AG04449 (cell line): ENCODE results near the gene ENDOG.
"Not testable (repeated sequence)": the region's sequence is repeated elsewhere in the genome, so short reads cannot be mapped to it uniquely, and the experiment has no call there.

ENCODE experiments used
- CTCF ChIA-PET: fragments of 350-600 bp; formaldehyde crosslinking; extraction: SDS; loops from one replicate; lab custom pipeline; 2021; ENCODE audit warnings: antibody characterized with exemption; lab: Yijun Ruan, JAX
- POLR2A ChIA-PET: fragments of 400-600, 350-600 bp; formaldehyde crosslinking; extraction: SDS; loops from one replicate; lab custom pipeline; 2020; ENCODE audit warnings: antibody characterized with exemption, inconsistent platforms; lab: Yijun Ruan, JAX
- DNase-seq: peaks from one replicate; pipeline ENCODE4 v3.0.0-alpha.2; 2010; ENCODE audit warnings: low read depth, low spot score
- H3K4me3 ChIP-seq: 2 replicates; pipeline ENCODE4 v1.5.1; 2011; ENCODE audit warnings: low read depth, mild to moderate bottlenecking, control low read depth, low read length
- CTCF ChIP-seq: IDR thresholded peaks from one replicate; pipeline ENCODE4 v1.5.1; 2011; ENCODE audit warnings: mild to moderate bottlenecking, moderate library complexity, low read length, control low read depth, inconsistent platforms; ENCODE audit not compliant: insufficient read depth; ENCODE audit errors: missing control alignments

The ENDOG gene

DNA sequence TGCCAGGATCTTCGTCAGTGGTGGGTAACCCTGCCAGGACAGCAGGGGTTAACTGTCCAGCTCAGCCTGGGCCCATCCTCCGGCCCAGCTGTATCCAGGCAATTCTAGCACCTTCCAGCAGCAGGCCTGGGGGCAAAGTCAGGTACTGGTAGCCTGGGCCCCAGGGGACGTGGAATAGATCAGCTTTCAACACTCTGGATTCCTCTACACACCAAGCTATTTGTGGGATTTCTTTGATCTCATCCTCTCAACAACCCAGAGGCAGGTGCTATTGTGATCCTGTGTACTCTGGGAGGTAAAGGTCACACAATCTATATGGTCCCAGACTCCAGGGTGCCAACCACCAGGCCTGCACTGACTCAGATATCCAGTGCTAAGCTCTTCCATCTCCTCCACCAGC is 20.0 kb downstream of the ENDOG start:
- no peak overlapping the region for H3K4me3 ChIP-seq
- POLR2A ChIA-PET, result interaction anchor here (0.9 kb wide), 1 partner anchor 20 kb away, joined by 3 read pairs; the partner anchor contains the start of gene ENDOG
- CTCF ChIA-PET, result interaction anchor here (1.0 to 3.6 kb wide), 6 partner anchors 8 to 25 kb away, joined by 3 to 13 read pairs (median 4); partner anchors contain the start of genes ENDOG and SPOUT1
- TF ChIP-seq CTCF, result no peak
- DNase-seq, result no peak

DNA sequence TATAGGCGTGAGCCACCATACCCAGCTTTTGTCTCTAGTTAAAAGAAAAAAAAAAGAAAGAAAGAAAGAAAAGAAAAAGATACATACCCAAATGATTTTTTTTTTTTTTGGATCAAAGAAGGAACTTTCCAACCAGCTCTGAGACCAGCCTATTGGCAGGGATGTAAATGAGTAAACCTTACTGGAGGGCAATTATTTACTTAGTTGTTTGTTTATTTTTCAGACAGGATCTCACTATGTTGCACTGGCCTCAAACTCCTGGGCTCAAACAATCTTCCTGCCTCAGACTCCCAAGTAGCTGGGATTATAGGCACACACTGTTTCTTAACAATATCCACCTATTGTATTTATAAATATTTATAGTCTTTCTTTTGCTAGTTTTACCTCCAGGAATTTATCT is 22.2 kb downstream of the ENDOG start:
- CTCF ChIA-PET, result interaction anchor here (0.8 to 1.5 kb wide), 2 partner anchors 12 to 22 kb away, joined by 3 to 5 read pairs; partner anchors contain the start of gene ENDOG
- H3K4me3 ChIP-seq, result no peak overlapping the region
- POLR2A ChIA-PET, result no interaction called here
- no peak for TF ChIP-seq CTCF
- no peak for DNase-seq

DNA sequence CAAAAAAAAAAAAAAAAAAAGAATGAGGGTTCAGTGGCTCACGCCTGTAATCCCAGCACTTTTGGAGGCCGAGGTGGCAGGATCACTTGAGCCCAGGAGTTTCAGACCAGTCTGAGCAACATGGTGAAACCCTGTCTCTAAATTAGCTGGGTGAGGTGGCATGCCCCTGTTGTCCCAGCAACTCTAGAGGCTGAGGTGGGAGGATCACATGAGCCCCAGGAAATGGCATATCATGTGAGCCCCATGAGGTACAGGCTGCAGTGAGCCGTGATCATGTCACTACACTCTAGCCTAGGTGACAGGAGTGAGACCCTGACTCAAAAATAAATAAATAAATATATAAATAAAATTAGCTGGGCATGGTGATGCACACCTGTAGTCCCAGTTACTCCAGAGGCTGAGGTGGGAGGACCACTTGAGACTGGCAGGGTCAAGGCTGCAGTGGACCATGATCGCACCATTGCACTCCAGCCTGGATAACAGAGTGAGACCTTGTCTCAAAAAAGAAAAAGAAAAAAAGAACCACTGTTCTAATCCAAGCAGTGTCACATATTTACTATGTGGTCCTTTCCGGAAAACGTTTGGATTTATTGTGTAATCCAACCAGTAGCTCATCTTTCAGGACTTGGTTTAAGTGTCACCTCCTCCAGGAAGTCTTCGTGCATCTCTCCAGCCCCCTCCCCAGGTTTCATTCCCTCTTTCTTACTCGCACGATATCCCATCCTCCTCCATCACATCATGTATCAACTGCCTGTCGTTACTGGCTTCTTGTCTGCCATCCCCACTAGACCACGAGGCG is 23.6 kb downstream of the ENDOG start:
- POLR2A ChIA-PET, result no interaction called here
- TF ChIP-seq CTCF, result no peak
- DNase-seq, result no peak
- no peak overlapping the region for H3K4me3 ChIP-seq
- CTCF ChIA-PET, result interaction anchor here (0.7 to 1.8 kb wide), 3 partner anchors 13 to 24 kb away, joined by 3 to 6 read pairs (median 4); partner anchors contain the start of gene ENDOG

- CTCF ChIA-PET, result interaction anchor here (1.5 to 1.8 kb wide), 2 partner anchors 18 to 85 kb away, joined by 5 to 6 read pairs; no protein-coding TSS in a partner anchor
- DNase-seq, POLR2A ChIA-PET, H3K4me3 ChIP-seq: not testable (repeated sequence)
Measured at GRCh38 chr9:128843171-128843570, 24.9 kb downstream of the ENDOG start.

DNA sequence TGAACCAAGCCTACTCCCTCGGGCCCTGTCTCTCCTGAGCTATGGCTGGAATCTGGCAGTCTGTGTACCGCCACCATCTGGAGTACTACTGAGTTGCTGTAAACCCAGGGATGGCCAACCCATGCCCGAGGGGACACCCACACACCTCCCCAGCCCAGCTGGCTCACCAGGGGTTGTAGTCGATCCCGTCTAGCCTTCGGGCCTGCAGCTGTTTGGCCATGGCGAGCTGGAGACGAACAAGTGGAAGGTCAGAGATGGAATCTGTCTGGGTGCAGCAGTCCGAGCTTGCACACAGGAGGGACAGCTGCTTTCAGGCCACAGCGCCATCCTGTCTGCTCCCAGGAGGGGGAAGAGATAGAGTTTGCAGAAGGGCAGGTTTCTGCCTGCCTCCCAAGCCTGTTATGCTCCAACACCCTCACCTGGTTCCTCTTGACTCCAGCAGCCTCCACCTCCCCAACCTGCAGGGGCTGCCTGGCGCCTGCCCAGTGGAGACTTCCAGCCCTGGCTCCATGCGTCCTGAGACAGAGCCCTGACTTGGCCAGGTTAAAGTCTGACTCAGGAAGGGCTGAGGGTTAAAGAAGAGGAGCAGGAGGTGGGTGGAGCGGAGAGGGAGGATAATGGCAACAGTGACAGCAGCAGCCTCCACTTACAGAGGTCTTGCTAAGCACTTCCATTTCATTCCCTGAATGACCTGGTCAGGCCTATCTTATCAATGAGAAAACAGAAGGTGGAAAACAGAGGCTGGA is 27.1 kb downstream of the ENDOG start:
- ChIA-PET POLR2A (interaction anchor here (1.7 kb wide), 1 partner anchor 28 kb away, joined by 3 read pairs; no protein-coding TSS in a partner anchor), CTCF (interaction anchor here (3.0 to 3.4 kb wide), 2 partner anchors 18 to 83 kb away, joined by 15 to 16 read pairs; no protein-coding TSS in a partner anchor)
- H3K4me3 ChIP-seq, result no peak overlapping the region
- DNase-seq, result no peak
- no peak for TF ChIP-seq CTCF

GRCh38 chr9:128846680-128847030 is 28.4 kb downstream of the ENDOG start:
- DNase-seq, result no peak
- ChIA-PET POLR2A (interaction anchor here (1.7 kb wide), 1 partner anchor 29 kb away, joined by 3 read pairs; no protein-coding TSS in a partner anchor), CTCF (interaction anchor here (3.0 to 3.4 kb wide), 2 partner anchors 16 to 82 kb away, joined by 15 to 16 read pairs; no protein-coding TSS in a partner anchor)

More at GRCh38 chr9:128846680-128847030, 28.4 kb downstream of the ENDOG start:
- no peak for TF ChIP-seq CTCF
- no peak overlapping the region for H3K4me3 ChIP-seq
